ENCODE results near the gene UBE2I. TPM values are rescaled to one million over a fixed set of nuclear protein-coding genes. Genes with fewer than 3 reads are reported as not detected.

UBE2I gene
- total RNA-seq, 4 donors from 2014 or later = 55.4 to 110 (median 58.5) TPM

- TF ChIP-seq CTCF (IDR thresholded peaks at IDR 0.05) = no peak
- no peak for TF ChIP-seq POLR2AphosphoS5 (IDR thresholded peaks at IDR 0.05)
- no peak for TF ChIP-seq POLR2A (IDR thresholded peaks at IDR 0.05)
- TF ChIP-seq EP300 (IDR thresholded peaks at IDR 0.05; ENCODE audit: low read depth) = no peak
- no peak overlapping the region for H3K27ac ChIP-seq
- H3K27me3 ChIP-seq = peaks cover 27% of the 10 kb centered on the region
- no peak overlapping the region for H3K4me3 ChIP-seq
- no peaks in the 10 kb centered on the region for H3K9me3 ChIP-seq
- intact Hi-C loops (cut with DNase I; ENCODE audit: low total_unique reads) = no loop called here
- H3K36me3 ChIP-seq = no peaks in the 10 kb centered on the region
- no peak for DNase-seq
- H3K4me1 ChIP-seq = peaks cover 10 to 19% (median 16%) of the 10 kb centered on the region in 4 donors
- in situ Hi-C loops (cut with MboI; ENCODE audit: low pct_ligation_motif_present in 1 of 4, low pct_unique_long_range_greater_than_20kb in 1 of 4, low sequenced_read_pairs in 3 of 4) = no loop called here
- WGBS, 2 donors (ENCODE audit: low coverage in 1 of 2) = 69 to 71% methylated on average over 6 to 31 of the region's 31 CpGs
Observed at GRCh38 chr16:1338855-1339675, 29.6 kb downstream of the UBE2I start.

DNA sequence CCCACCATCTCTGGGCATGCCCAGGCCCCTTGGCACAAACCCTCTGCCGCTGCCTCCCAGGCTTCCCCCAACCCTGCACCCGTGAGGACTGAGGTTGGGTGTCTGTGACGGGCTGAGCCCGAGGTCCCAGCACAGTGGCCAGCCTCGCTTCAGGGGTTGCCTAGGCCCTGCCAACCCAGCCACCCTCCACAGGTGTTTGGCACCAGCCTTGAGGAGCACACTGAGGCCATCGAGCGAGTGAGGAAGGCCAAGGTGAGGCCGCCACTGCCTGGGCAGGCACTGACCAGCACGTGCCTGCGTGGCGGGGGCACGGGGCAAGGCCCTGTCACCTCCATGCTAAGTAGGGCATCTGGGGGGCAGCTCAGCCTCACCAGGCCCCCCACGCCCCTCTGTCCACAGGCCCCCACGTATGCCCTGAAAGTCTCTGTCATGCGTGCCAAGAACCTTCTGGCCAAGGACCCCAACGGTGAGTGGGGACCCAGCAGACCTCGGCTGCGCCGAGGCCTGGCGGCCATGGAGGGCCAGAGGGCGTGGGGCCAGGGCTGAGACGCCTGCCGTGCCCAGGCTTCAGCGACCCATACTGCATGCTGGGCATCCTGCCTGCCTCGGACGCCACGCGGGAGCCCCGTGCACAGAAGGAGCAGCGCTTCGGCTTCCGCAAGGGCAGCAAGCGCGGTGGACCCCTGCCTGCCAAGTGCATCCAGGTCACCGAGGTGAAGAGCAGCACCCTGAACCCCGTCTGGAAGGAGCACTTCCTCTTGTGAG is 31.5 kb downstream of the UBE2I start:
- no peak for DNase-seq
- TF ChIP-seq POLR2A (IDR thresholded peaks at IDR 0.05) (no peak), EP300 (IDR thresholded peaks at IDR 0.05; ENCODE audit: low read depth) (no peak), POLR2AphosphoS5 (IDR thresholded peaks at IDR 0.05) (no peak), CTCF (IDR thresholded peaks at IDR 0.05) (no peak)
- in situ Hi-C loops (cut with MboI; ENCODE audit: low pct_ligation_motif_present in 1 of 4, low pct_unique_long_range_greater_than_20kb in 1 of 4, low sequenced_read_pairs in 3 of 4) = no loop called here
- WGBS, 2 donors (ENCODE audit: low coverage in 1 of 2) = 87% methylated on average over 32 of the region's 36 CpGs; no CpG with 5 or more reads in 1 of the 2 donors
- intact Hi-C loops (cut with DNase I; ENCODE audit: low total_unique reads) = no loop called here
- peaks cover 6 to 17% (median 12%) of the 10 kb centered on the region in 4 donors for H3K4me1 ChIP-seq
- H3K36me3 ChIP-seq = no peaks in the 10 kb centered on the region
- H3K9me3 ChIP-seq = no peaks in the 10 kb centered on the region
- H3K27me3 ChIP-seq = peaks cover 8% of the 10 kb centered on the region
- no peak overlapping the region for H3K27ac ChIP-seq
- H3K4me3 ChIP-seq = no peak overlapping the region

- DNase-seq = no peak
- TF ChIP-seq EP300 (IDR thresholded peaks at IDR 0.05; ENCODE audit: low read depth) (no peak), POLR2A (IDR thresholded peaks at IDR 0.05) (no peak), POLR2AphosphoS5 (IDR thresholded peaks at IDR 0.05) (no peak), CTCF (IDR thresholded peaks at IDR 0.05) (no peak)
- Histone ChIP-seq H3K36me3 (no peaks in the 10 kb centered on the region), H3K4me1 (peaks cover 6 to 17% (median 12%) of the 10 kb centered on the region in 4 donors), H3K27ac (peak overlapping the region in 2 of 4 donors; percentile 23 to 61), H3K27me3 (peaks cover under 1% of the 10 kb centered on the region), H3K9me3 (no peaks in the 10 kb centered on the region), H3K4me3 (no peak overlapping the region)
- WGBS, 2 donors (ENCODE audit: low coverage in 1 of 2) = 77 to 100% methylated on average over 1 to 25 of the region's 39 CpGs
- intact Hi-C loops (cut with DNase I; ENCODE audit: low total_unique reads) = no loop called here
- in situ Hi-C loops (cut with MboI; ENCODE audit: low pct_ligation_motif_present in 1 of 4, low pct_unique_long_range_greater_than_20kb in 1 of 4, low sequenced_read_pairs in 3 of 4) = no loop called here
Observed at GRCh38 chr16:1341495-1342420, 32.3 kb downstream of the UBE2I start.

Data from transverse colon (tissue), 4 donors.